Endothelial cell (in vitro differentiated cells): ENCODE results near the gene PEX14. TPM values are rescaled to one million over a fixed set of nuclear protein-coding genes. Genes with fewer than 3 reads are reported as not detected.

Experiments
- DNase-seq: peaks from one replicate; pipeline ENCODE4 v3.0.0; 2021; ENCODE audit warnings: low spot score
- H3K27ac Mint-ChIP-seq: one replicate; pipeline ENCODE4 v1.8.0; 2021; ENCODE audit warnings: mixed read lengths, inconsistent platforms; ENCODE audit not compliant: unreplicated experiment
- H3K27me3 Mint-ChIP-seq: one replicate; pipeline ENCODE4 v1.8.0; 2021; ENCODE audit warnings: mild to moderate bottlenecking, moderate library complexity, mixed read lengths, inconsistent platforms; ENCODE audit not compliant: unreplicated experiment
- H3K36me3 Mint-ChIP-seq: one replicate; pipeline ENCODE4 v1.8.0; 2021; ENCODE audit warnings: mild to moderate bottlenecking, low read depth, mixed read lengths, inconsistent platforms; ENCODE audit not compliant: unreplicated experiment
- H3K4me1 Mint-ChIP-seq: one replicate; pipeline ENCODE4 v1.8.0; 2021; ENCODE audit warnings: mild to moderate bottlenecking, mixed read lengths, inconsistent platforms; ENCODE audit not compliant: unreplicated experiment
- H3K4me3 Mint-ChIP-seq: one replicate; pipeline ENCODE4 v1.8.0; 2021; ENCODE audit warnings: mild to moderate bottlenecking, mixed read lengths, inconsistent platforms; ENCODE audit not compliant: unreplicated experiment
- H3K9me3 Mint-ChIP-seq: one replicate; pipeline ENCODE4 v1.8.0; 2021; ENCODE audit warnings: mixed read lengths, inconsistent platforms; ENCODE audit not compliant: unreplicated experiment
- total RNA-seq: library from RNA; stranded (reverse); fragmentation: NEBNext Ultra II Directional; extraction: Animal tissue kit (Norgen Biotek cat#: 25700); gene quantifications from one replicate; pipeline ENCODE4 v1.2.1, GENCODE V29; 2021; ENCODE audit not compliant: unreplicated experiment
- TF ChIP-seq, protein P1 (sequence below): fragments of 200-600 bp; sonication (generic); IDR thresholded peaks from one replicate; pipeline ENCODE4 v1.5.0; 2021; ENCODE audit warnings: antibody characterized with exemption; ENCODE audit not compliant: unreplicated experiment

Gene PEX14
- total RNA-seq, 1 donor from 2014 or later, result 20.9 TPM

DNA sequence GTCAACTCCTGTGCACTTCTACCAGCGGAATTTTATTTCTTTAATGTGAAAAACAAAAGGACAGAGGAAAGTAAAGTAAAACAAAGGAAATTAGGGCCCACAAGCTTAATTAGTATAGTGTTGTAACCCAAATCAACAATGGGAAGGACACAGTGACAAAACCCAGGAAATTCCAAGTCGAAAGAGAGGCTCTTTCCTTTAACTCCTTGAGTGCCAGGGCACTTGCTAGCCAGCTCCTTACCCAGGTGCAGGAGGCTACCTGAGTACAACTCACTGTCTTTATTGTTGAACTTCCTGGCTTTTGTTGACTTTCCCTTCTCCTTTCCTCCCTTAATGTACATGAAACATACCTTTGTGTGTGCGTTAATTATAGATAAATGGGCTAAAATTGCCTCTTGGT is 55.0 kb downstream of the PEX14 start:
- Mint-ChIP-seq H3K27me3 (peaks cover 7% of the 10 kb centered on the region), H3K36me3 (no peaks in the 10 kb centered on the region), H3K4me3 (no peak overlapping the region), H3K4me1 (peaks cover 42% of the 10 kb centered on the region), H3K27ac (peak overlapping the region; percentile 94), H3K9me3 (no peaks in the 10 kb centered on the region)
- DNase-seq, result no peak
- TF ChIP-seq, protein P1, sequence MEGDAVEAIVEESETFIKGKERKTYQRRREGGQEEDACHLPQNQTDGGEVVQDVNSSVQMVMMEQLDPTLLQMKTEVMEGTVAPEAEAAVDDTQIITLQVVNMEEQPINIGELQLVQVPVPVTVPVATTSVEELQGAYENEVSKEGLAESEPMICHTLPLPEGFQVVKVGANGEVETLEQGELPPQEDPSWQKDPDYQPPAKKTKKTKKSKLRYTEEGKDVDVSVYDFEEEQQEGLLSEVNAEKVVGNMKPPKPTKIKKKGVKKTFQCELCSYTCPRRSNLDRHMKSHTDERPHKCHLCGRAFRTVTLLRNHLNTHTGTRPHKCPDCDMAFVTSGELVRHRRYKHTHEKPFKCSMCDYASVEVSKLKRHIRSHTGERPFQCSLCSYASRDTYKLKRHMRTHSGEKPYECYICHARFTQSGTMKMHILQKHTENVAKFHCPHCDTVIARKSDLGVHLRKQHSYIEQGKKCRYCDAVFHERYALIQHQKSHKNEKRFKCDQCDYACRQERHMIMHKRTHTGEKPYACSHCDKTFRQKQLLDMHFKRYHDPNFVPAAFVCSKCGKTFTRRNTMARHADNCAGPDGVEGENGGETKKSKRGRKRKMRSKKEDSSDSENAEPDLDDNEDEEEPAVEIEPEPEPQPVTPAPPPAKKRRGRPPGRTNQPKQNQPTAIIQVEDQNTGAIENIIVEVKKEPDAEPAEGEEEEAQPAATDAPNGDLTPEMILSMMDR, result no peak

DNA sequence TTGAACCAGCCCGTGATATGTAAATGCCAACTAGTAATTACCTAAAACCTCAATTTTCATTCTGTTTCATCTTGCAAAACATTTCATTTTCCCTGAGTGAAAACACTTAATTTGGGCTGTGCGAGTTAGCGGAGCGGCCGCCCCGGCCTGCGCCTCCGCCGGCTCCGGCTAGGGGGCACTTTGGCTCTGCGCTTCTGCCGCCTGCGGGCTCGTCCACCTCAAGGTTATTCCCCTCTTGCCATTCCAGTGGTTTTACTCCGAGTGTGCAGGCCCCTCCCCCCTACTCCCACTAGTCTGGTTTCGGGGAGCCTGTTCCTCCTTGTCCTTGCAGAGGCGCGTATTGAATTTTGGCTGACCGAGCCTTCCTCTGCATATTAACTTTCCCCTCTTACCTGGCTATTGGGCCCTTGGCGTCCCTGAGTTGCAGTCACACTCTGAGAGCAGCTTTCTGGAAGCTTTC is 55.6 kb downstream of the PEX14 start:
- peak; percentile 85 for DNase-seq
- peak overlapping the region; percentile 94 for H3K27ac Mint-ChIP-seq

GRCh38 chr1:10530756-10531495 is 56.2 kb downstream of the PEX14 start:
- H3K4me3 Mint-ChIP-seq, result peak overlapping the region; percentile 45
- peak; percentile 38 for DNase-seq
- H3K4me1 Mint-ChIP-seq, result peaks cover 48% of the 10 kb centered on the region

More for the DNA sequence above, 55.6 kb downstream of the PEX14 start:
- Mint-ChIP-seq H3K9me3 (no peaks in the 10 kb centered on the region), H3K4me3 (peak overlapping the region; percentile 45), H3K36me3 (no peaks in the 10 kb centered on the region), H3K4me1 (peaks cover 43% of the 10 kb centered on the region), H3K27me3 (peaks cover 7% of the 10 kb centered on the region)
- TF ChIP-seq, protein P1, result peak; percentile 67

DNA sequence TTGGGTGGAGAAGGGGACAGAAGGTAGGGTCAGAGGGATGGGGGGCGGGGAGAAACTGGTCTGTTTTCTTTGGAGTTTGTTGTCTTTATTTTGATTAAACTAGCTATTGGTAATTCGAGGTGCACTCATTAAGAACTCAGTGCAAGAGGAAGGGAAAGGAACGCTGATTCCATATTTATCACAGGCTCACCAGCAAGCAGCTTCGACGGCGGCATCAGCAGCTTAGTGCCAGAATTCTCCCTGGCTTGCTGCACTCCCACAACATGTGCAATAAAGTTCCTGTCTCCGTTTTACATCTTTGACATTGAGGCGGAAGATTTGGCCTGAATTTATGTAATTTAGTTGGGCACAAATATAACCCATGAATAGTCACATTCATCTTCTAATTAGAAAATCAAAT is 57.6 kb downstream of the PEX14 start:
- TF ChIP-seq, protein P1, result no peak
- Mint-ChIP-seq H3K36me3 (no peaks in the 10 kb centered on the region), H3K27me3 (peaks cover 7% of the 10 kb centered on the region), H3K4me3 (no peak overlapping the region), H3K4me1 (peaks cover 48% of the 10 kb centered on the region), H3K27ac (no peak overlapping the region), H3K9me3 (no peaks in the 10 kb centered on the region)
- DNase-seq, result no peak

More at GRCh38 chr1:10530756-10531495, 56.2 kb downstream of the PEX14 start:
- Mint-ChIP-seq H3K27ac (peak overlapping the region; percentile 87), H3K9me3 (no peaks in the 10 kb centered on the region), H3K27me3 (peaks cover 7% of the 10 kb centered on the region), H3K36me3 (no peaks in the 10 kb centered on the region)
- TF ChIP-seq, protein P1, result no peak

DNA sequence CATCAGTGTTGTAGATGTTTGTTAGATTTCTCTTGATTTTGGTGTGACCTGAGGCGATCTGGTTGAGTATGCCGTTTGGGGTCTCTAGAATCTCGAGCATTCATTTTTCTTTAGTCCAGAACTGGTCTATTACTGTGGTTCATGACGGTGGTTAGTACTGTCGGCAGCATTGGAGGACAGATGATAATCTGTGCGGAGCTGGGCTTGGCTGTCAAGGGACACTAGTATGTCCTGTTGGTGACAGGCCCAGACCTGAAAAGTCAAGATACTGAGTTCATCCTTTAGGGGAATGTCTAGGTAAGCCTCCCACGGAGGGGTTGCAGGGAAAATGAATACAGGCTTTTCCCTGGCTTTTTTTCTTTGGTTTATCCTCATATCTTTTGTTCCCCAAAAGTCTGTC is 59.8 kb downstream of the PEX14 start:
- no peak overlapping the region for H3K4me3 Mint-ChIP-seq
- DNase-seq, result no peak
- no peaks in the 10 kb centered on the region for H3K9me3 Mint-ChIP-seq
- H3K4me1 Mint-ChIP-seq, result peaks cover 37% of the 10 kb centered on the region
- H3K27ac Mint-ChIP-seq, result no peak overlapping the region
- H3K36me3 Mint-ChIP-seq, result no peaks in the 10 kb centered on the region
- TF ChIP-seq, protein P1, result no peak
- H3K27me3 Mint-ChIP-seq, result peaks cover 10% of the 10 kb centered on the region
